ENCODE data around the gene ZIC2.

Gene ZIC2

GRCh38 chr13:99959540-99960230 lies 21.9 kb upstream of the ZIC2 start:
- peaks cover 20% of the 10 kb centered on the region for H3K4me1 ChIP-seq (ENCODE audit: control insufficient read depth, insufficient read depth, low read length)
- TF ChIP-seq ZNF350 (tag by site-specific recombination; IDR thresholded peaks at IDR 0.05) (no peak), KLF9 (tag by site-specific recombination; IDR thresholded peaks at IDR 0.05; ENCODE audit: low read depth) (no peak), ZNF580 (tag by site-specific recombination; IDR thresholded peaks at IDR 0.05) (no peak), ZNF596 (tag by site-specific recombination; IDR thresholded peaks at IDR 0.05) (no peak), ZNF677 (tag by site-specific recombination; IDR thresholded peaks at IDR 0.05) (no peak), ZNF555 (tag by site-specific recombination; conservative IDR thresholded peaks at IDR 0.05) (no peak), ZNF449 (tag by site-specific recombination; IDR thresholded peaks at IDR 0.05) (no peak), KLF16 (tag by site-specific recombination; IDR thresholded peaks at IDR 0.05) (no peak), ZSCAN23 (tag by site-specific recombination; IDR thresholded peaks at IDR 0.05) (no peak), IKZF3 (tag by site-specific recombination; IDR thresholded peaks at IDR 0.05) (no peak), BCL11B (tag by site-specific recombination; IDR thresholded peaks at IDR 0.05; ENCODE audit: low read depth) (no peak), ZNF830 (tag by site-specific recombination; IDR thresholded peaks at IDR 0.05; ENCODE audit: low read depth) (no peak), ZNF645 (tag by site-specific recombination; IDR thresholded peaks at IDR 0.05) (no peak), REPIN1 (tag by site-specific recombination; IDR thresholded peaks at IDR 0.05; ENCODE audit: low read depth) (no peak), ZNF174 (tag by site-specific recombination; IDR thresholded peaks at IDR 0.05) (no peak), SP3 (tag by site-specific recombination; IDR thresholded peaks at IDR 0.05) (no peak), HOXD13 (CRISPR knock-in tag; IDR thresholded peaks at IDR 0.05; ENCODE audit: borderline replicate concordance) (no peak), MYNN (tag by site-specific recombination; IDR thresholded peaks at IDR 0.05; ENCODE audit: borderline replicate concordance) (no peak), ZNF518A (tag by site-specific recombination; conservative IDR thresholded peaks at IDR 0.05; ENCODE audit: low read depth) (no peak)
- CTCF ChIA-PET: interaction anchor here (0.5 to 0.9 kb wide), 3 partner anchors 43 to 60 kb away, joined by 3 to 4 read pairs (median 3); no protein-coding TSS in a partner anchor
- no peak overlapping the region for H3K27ac ChIP-seq (ENCODE audit: extremely low read depth, low read depth, low read length)
- H3K4me3 ChIP-seq (ENCODE audit: low read depth, low read length): no peak overlapping the region
- peaks cover 5 to 6% of the 10 kb centered on the region in 2 experiments; a peak in 2 of 3 replicates for H3K36me3 ChIP-seq (ENCODE audit: control insufficient read depth in 2 of 2, insufficient read depth in 1 of 2, low read length in 2 of 2)
- no peaks in the 10 kb centered on the region for H3K9me3 ChIP-seq (ENCODE audit: control insufficient read depth, insufficient read depth, low read depth, low read length)
- POLR2A ChIA-PET: no interaction called here
